Suprapubic skin (tissue), 4 donors: ENCODE data around the gene GIT2. TPM values are rescaled to one million over a fixed set of nuclear protein-coding genes. Genes with fewer than 3 reads are reported as not detected.

Source experiments
- DNase-seq, 2 donors: peaks; one replicate each; pipeline ENCODE4 v3.0.0-alpha.2; 2019; ENCODE audit warnings: low spot score in 2 of 2
- H3K27ac ChIP-seq: fragments of 200-600 bp; sonication (generic); one replicate; pipeline ENCODE4 v1.5.1; 2019
- H3K27me3 ChIP-seq: fragments of 200-600 bp; sonication (generic); one replicate; pipeline ENCODE4 v1.5.1; 2019
- H3K36me3 ChIP-seq: fragments of 200-600 bp; sonication (generic); one replicate; pipeline ENCODE4 v1.5.1; 2019
- H3K4me1 ChIP-seq: fragments of 200-600 bp; sonication (generic); one replicate; pipeline ENCODE4 v1.5.1; 2019
- H3K4me3 ChIP-seq: fragments of 200-600 bp; sonication (generic); one replicate; pipeline ENCODE4 v1.5.1; 2019; ENCODE audit warnings: mild to moderate bottlenecking
- H3K9me3 ChIP-seq: fragments of 200-600 bp; sonication (generic); one replicate; pipeline ENCODE4 v1.5.1; 2019
- CTCF ChIP-seq, 2 donors: fragments of 200-600 bp in 1 of 2; fragments of 450-650 bp in 1 of 2; sonication (generic) in 1 of 2; IDR thresholded peaks; one replicate each; pipeline ENCODE4 v1.5.1; 2016 to 2019; ENCODE audit warnings: antibody characterized with exemption in 2 of 2, mild to moderate bottlenecking in 1 of 2, moderate library complexity in 1 of 2
- EP300 ChIP-seq: sonication (generic); formaldehyde crosslinking; IDR thresholded peaks from one replicate; pipeline ENCODE4 v1.6.1; 2017; ENCODE audit warnings: antibody characterized with exemption
- POLR2A ChIP-seq, 2 donors: fragments of 450-650 bp; IDR thresholded peaks; one replicate each; pipeline ENCODE4 v1.6.1; 2017; ENCODE audit warnings: antibody characterized with exemption in 2 of 2, mild to moderate bottlenecking in 2 of 2, moderate library complexity in 2 of 2
- POLR2AphosphoS5 ChIP-seq, 3 donors: sonication (generic); formaldehyde crosslinking; IDR thresholded peaks; one replicate each; pipeline ENCODE4 v1.6.1; 2017; ENCODE audit warnings: antibody characterized with exemption in 3 of 3
- WGBS: methylation state at CpG from one replicate; pipeline ENCODE4 v1.1.5; 2018; 5-methylcytosine and 5-hydroxymethylcytosine counted together
- total RNA-seq, 4 donors: library from RNA; depleted of rRNA; stranded (reverse); fragments of >200 nt; gene quantifications; one replicate each; pipeline ENCODE4 v1.1.0, GENCODE V29; 2016

Gene GIT2
- total RNA-seq, 4 donors from 2014 or later = 19.4 to 60.6 (median 35.0) TPM

GRCh38 chr12:109963330-109963729, 32.8 kb downstream of the GIT2 start:
- Histone ChIP-seq H3K4me1 (no peaks in the 10 kb centered on the region), H3K4me3 (no peak overlapping the region), H3K27me3 (no peaks in the 10 kb centered on the region), H3K36me3 (peaks cover 89% of the 10 kb centered on the region), H3K9me3 (no peaks in the 10 kb centered on the region), H3K27ac (no peak overlapping the region)
- DNase-seq = no peak
- 96% methylated on average over 1 of the region's 1 CpG for WGBS
- TF ChIP-seq POLR2A (IDR thresholded peaks at IDR 0.05) (no peak), CTCF (IDR thresholded peaks at IDR 0.05) (no peak), EP300 (no peak), POLR2AphosphoS5 (IDR thresholded peaks at IDR 0.05) (no peak)

GRCh38 chr12:109962398-109962797, 33.8 kb downstream of the GIT2 start:
- Histone ChIP-seq H3K9me3 (no peaks in the 10 kb centered on the region), H3K27ac (no peak overlapping the region), H3K27me3 (no peaks in the 10 kb centered on the region), H3K4me3 (no peak overlapping the region), H3K4me1 (no peaks in the 10 kb centered on the region), H3K36me3 (peaks cover 89% of the 10 kb centered on the region)
- DNase-seq = no peak
- no peak for TF ChIP-seq EP300
- WGBS = 67% methylated on average over 3 of the region's 3 CpGs

GRCh38 chr12:109961612-109962011, 34.6 kb downstream of the GIT2 start:
- no peak for DNase-seq
- H3K4me3 ChIP-seq = no peak overlapping the region
- H3K27ac ChIP-seq = no peak overlapping the region
- H3K4me1 ChIP-seq = no peaks in the 10 kb centered on the region
- H3K27me3 ChIP-seq = no peaks in the 10 kb centered on the region
- no peak for TF ChIP-seq POLR2AphosphoS5 (IDR thresholded peaks at IDR 0.05)
- TF ChIP-seq EP300 = no peak
- H3K36me3 ChIP-seq = peaks cover 91% of the 10 kb centered on the region
- H3K9me3 ChIP-seq = no peaks in the 10 kb centered on the region
- 80% methylated on average over 6 of the region's 6 CpGs for WGBS

GRCh38 chr12:109961201-109961600, 35.0 kb downstream of the GIT2 start:
- 82% methylated on average over 14 of the region's 14 CpGs for WGBS
- H3K9me3 ChIP-seq = no peaks in the 10 kb centered on the region
- H3K4me1 ChIP-seq = no peaks in the 10 kb centered on the region
- TF ChIP-seq CTCF (IDR thresholded peaks at IDR 0.05) = no peak
- H3K36me3 ChIP-seq = peaks cover 91% of the 10 kb centered on the region
- H3K27ac ChIP-seq = no peak overlapping the region
- H3K4me3 ChIP-seq = no peak overlapping the region
- no peaks in the 10 kb centered on the region for H3K27me3 ChIP-seq
- DNase-seq = no peak

GRCh38 chr12:109959411-109960093, 36.6 kb downstream of the GIT2 start:
- Histone ChIP-seq H3K4me1 (no peaks in the 10 kb centered on the region), H3K9me3 (no peaks in the 10 kb centered on the region), H3K27ac (no peak overlapping the region), H3K27me3 (no peaks in the 10 kb centered on the region), H3K4me3 (no peak overlapping the region), H3K36me3 (peaks cover 89% of the 10 kb centered on the region)
- no peak for DNase-seq
- WGBS = 95% methylated on average over 8 of the region's 8 CpGs
- TF ChIP-seq POLR2A (IDR thresholded peaks at IDR 0.05) = no peak
- no peak for TF ChIP-seq POLR2AphosphoS5 (IDR thresholded peaks at IDR 0.05)
- TF ChIP-seq CTCF (IDR thresholded peaks at IDR 0.05) = no peak
- no peak for TF ChIP-seq EP300

GRCh38 chr12:109958374-109958773, 37.8 kb downstream of the GIT2 start:
- DNase-seq = no peak
- Histone ChIP-seq H3K27me3 (no peaks in the 10 kb centered on the region), H3K27ac (no peak overlapping the region), H3K36me3 (peaks cover 88% of the 10 kb centered on the region), H3K4me3 (no peak overlapping the region), H3K9me3 (no peaks in the 10 kb centered on the region), H3K4me1 (no peaks in the 10 kb centered on the region)
- TF ChIP-seq POLR2A (IDR thresholded peaks at IDR 0.05) (no peak), EP300 (no peak), CTCF (IDR thresholded peaks at IDR 0.05) (no peak), POLR2AphosphoS5 (IDR thresholded peaks at IDR 0.05) (no peak)
- 97% methylated on average over 7 of the region's 7 CpGs for WGBS
